Cerebellar nuclear complex (tissue), 1 donor: Measurements from ENCODE around the gene ZNF805.
A peak's percentile ranks its signal among the peaks of the same experiment; 100 is the strongest.
"Not testable (repeated sequence)": the region's sequence is repeated elsewhere in the genome, so short reads cannot be mapped to it uniquely, and the experiment has no call there.

ENCODE experiments used
- DNase-seq, 2 experiments: peaks; one replicate each; lab custom pipeline; 2025; lab: John Stamatoyannopoulos, UW

The ZNF805 gene

GRCh38 chr19:57269515-57270250, 29.3 kb downstream of the ZNF805 start:
- no peak for DNase-seq

- DNase-seq = no peak
Measured at GRCh38 chr19:57271280-57271679, 30.8 kb downstream of the ZNF805 start.

- DNase-seq = no peak
Measured at GRCh38 chr19:57273014-57273413, 32.6 kb downstream of the ZNF805 start.

- DNase-seq = no peak
Measured at GRCh38 chr19:57276430-57276829, 36.0 kb downstream of the ZNF805 start.

- DNase-seq = not testable (repeated sequence)
Measured at GRCh38 chr19:57278481-57278880, 38.0 kb downstream of the ZNF805 start.

- peak; percentile 67 to 77 for DNase-seq
Measured at GRCh38 chr19:57279418-57280164, 39.2 kb downstream of the ZNF805 start.

- DNase-seq = peak; percentile 77 to 92
Measured at GRCh38 chr19:57280165-57280961, 39.9 kb downstream of the ZNF805 start, which contains the start of gene ZNF460. Gene ZNF460, plus strand, starts transcription at chr19:57280485. Its CDS starts 322 bp downstream, at chr19:57280807.

GRCh38 chr19:57280962-57281400, 40.5 kb downstream of the ZNF805 start:
- no peak for DNase-seq

GRCh38 chr19:57282011-57282643, 41.7 kb downstream of the ZNF805 start:
- DNase-seq = no peak

- no peak for DNase-seq
Measured at GRCh38 chr19:57288373-57288772, 47.9 kb downstream of the ZNF805 start.

GRCh38 chr19:57290970-57291369, 50.5 kb downstream of the ZNF805 start:
- no peak for DNase-seq

- no peak for DNase-seq
Measured at GRCh38 chr19:57292547-57292946, 52.1 kb downstream of the ZNF805 start.

- no peak for DNase-seq
Measured at GRCh38 chr19:57293719-57294118, 53.3 kb downstream of the ZNF805 start.

GRCh38 chr19:57302020-57302465, 61.6 kb downstream of the ZNF805 start:
- DNase-seq = no peak

GRCh38 chr19:57302727-57303401, 62.4 kb downstream of the ZNF805 start:
- DNase-seq = no peak
